ENCODE measurements around the gene AMMECR1.

AMMECR1 gene

GRCh38 chrX:110224926-110225617 is 92.8 kb downstream of the AMMECR1 start:
- H2AFZ ChIP-seq (ENCODE audit: low read length) = no peak overlapping the region
- H3K9ac ChIP-seq (ENCODE audit: low read length) = no peak overlapping the region
- no peaks in the 10 kb centered on the region for H3K36me3 ChIP-seq (ENCODE audit: insufficient read depth, low read length)
- H3K79me2 ChIP-seq (ENCODE audit: insufficient read depth, low read length) = no peaks in the 10 kb centered on the region
- H3K4me1 ChIP-seq (ENCODE audit: insufficient read depth, low read length, severe bottlenecking) = peaks cover 16% of the 10 kb centered on the region
- no peaks in the 10 kb centered on the region for H3K27me3 ChIP-seq (ENCODE audit: insufficient read depth, low read length)
- no peaks in the 10 kb centered on the region for H3K9me3 ChIP-seq (ENCODE audit: low read length)
- no peaks in the 10 kb centered on the region for H3F3A ChIP-seq (ENCODE audit: insufficient read depth, low read length)
- no peaks in the 10 kb centered on the region for H3K9me2 ChIP-seq (ENCODE audit: low read depth, low read length)
- no peak overlapping the region for H3K4me2 ChIP-seq (ENCODE audit: low read length)
- no peak overlapping the region for H3K4me3 ChIP-seq (ENCODE audit: low read depth, low read length, poor library complexity, severe bottlenecking)
- H4K20me1 ChIP-seq (ENCODE audit: insufficient read depth, low read length) = no peaks in the 10 kb centered on the region
- TF ChIP-seq EZH2 (IDR thresholded peaks at IDR 0.05; ENCODE audit: borderline replicate concordance, low read length) = no peak
- TF ChIP-seq, protein P1, sequence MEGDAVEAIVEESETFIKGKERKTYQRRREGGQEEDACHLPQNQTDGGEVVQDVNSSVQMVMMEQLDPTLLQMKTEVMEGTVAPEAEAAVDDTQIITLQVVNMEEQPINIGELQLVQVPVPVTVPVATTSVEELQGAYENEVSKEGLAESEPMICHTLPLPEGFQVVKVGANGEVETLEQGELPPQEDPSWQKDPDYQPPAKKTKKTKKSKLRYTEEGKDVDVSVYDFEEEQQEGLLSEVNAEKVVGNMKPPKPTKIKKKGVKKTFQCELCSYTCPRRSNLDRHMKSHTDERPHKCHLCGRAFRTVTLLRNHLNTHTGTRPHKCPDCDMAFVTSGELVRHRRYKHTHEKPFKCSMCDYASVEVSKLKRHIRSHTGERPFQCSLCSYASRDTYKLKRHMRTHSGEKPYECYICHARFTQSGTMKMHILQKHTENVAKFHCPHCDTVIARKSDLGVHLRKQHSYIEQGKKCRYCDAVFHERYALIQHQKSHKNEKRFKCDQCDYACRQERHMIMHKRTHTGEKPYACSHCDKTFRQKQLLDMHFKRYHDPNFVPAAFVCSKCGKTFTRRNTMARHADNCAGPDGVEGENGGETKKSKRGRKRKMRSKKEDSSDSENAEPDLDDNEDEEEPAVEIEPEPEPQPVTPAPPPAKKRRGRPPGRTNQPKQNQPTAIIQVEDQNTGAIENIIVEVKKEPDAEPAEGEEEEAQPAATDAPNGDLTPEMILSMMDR (IDR thresholded peaks at IDR 0.05; ENCODE audit: low read length) = no peak
- no peak overlapping the region for H3K27ac ChIP-seq (ENCODE audit: low read depth, low read length, poor library complexity, severe bottlenecking)

GRCh38 chrX:110222497-110223257 is 95.2 kb downstream of the AMMECR1 start:
- H3K79me2 ChIP-seq (ENCODE audit: insufficient read depth, low read length) = no peaks in the 10 kb centered on the region
- no peaks in the 10 kb centered on the region for H3F3A ChIP-seq (ENCODE audit: insufficient read depth, low read length)
- H3K4me1 ChIP-seq (ENCODE audit: insufficient read depth, low read length, severe bottlenecking) = no peaks in the 10 kb centered on the region
- H3K4me2 ChIP-seq (ENCODE audit: low read length) = no peak overlapping the region
- no peaks in the 10 kb centered on the region for H4K20me1 ChIP-seq (ENCODE audit: insufficient read depth, low read length)
- no peaks in the 10 kb centered on the region for H3K36me3 ChIP-seq (ENCODE audit: insufficient read depth, low read length)
- no peaks in the 10 kb centered on the region for H3K9me3 ChIP-seq (ENCODE audit: low read length)
- no peak overlapping the region for H3K4me3 ChIP-seq (ENCODE audit: low read depth, low read length, poor library complexity, severe bottlenecking)
- H3K9me2 ChIP-seq (ENCODE audit: low read depth, low read length) = no peaks in the 10 kb centered on the region
- TF ChIP-seq, protein P1 (IDR thresholded peaks at IDR 0.05; ENCODE audit: low read length) = no peak
- no peak for TF ChIP-seq EZH2 (IDR thresholded peaks at IDR 0.05; ENCODE audit: borderline replicate concordance, low read length)
- no peak overlapping the region for H3K9ac ChIP-seq (ENCODE audit: low read length)
- H2AFZ ChIP-seq (ENCODE audit: low read length) = no peak overlapping the region
- no peaks in the 10 kb centered on the region for H3K27me3 ChIP-seq (ENCODE audit: insufficient read depth, low read length)
- no peak overlapping the region for H3K27ac ChIP-seq (ENCODE audit: low read depth, low read length, poor library complexity, severe bottlenecking)

DNA sequence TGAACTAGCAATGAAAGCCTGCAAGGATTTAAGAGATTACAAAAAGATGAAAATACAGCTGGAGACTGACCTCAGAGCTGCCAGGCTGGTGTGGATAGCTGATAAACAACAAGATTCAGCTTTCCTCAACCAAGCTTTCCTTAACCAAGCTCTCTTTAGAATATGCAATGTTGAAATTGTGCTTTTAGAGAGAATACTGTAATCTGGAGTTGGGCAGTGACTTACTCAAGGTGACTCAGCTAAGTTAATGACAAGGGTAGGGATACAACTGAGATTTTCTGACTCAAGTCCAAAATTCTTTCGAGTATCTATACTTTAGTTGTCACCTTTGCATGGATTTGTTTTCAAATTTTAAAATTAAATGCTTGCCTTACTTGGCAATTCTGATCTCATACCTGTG is 98.0 kb downstream of the AMMECR1 start:
- no peaks in the 10 kb centered on the region for H3K79me2 ChIP-seq (ENCODE audit: insufficient read depth, low read length)
- H3K27me3 ChIP-seq (ENCODE audit: insufficient read depth, low read length) = no peaks in the 10 kb centered on the region
- H3K4me2 ChIP-seq (ENCODE audit: low read length) = no peak overlapping the region

More for the DNA sequence above, 98.0 kb downstream of the AMMECR1 start:
- Histone ChIP-seq H3K4me1 (ENCODE audit: insufficient read depth, low read length, severe bottlenecking) (no peaks in the 10 kb centered on the region), H3K36me3 (ENCODE audit: insufficient read depth, low read length) (no peaks in the 10 kb centered on the region), H3K27ac (ENCODE audit: low read depth, low read length, poor library complexity, severe bottlenecking) (no peak overlapping the region), H2AFZ (ENCODE audit: low read length) (no peak overlapping the region), H3K9ac (ENCODE audit: low read length) (no peak overlapping the region), H3K4me3 (ENCODE audit: low read depth, low read length, poor library complexity, severe bottlenecking) (no peak overlapping the region), H3K9me3 (ENCODE audit: low read length) (no peaks in the 10 kb centered on the region), H3F3A (ENCODE audit: insufficient read depth, low read length) (no peaks in the 10 kb centered on the region), H4K20me1 (ENCODE audit: insufficient read depth, low read length) (no peaks in the 10 kb centered on the region), H3K9me2 (ENCODE audit: low read depth, low read length) (no peaks in the 10 kb centered on the region)
- TF ChIP-seq EZH2 (IDR thresholded peaks at IDR 0.05; ENCODE audit: borderline replicate concordance, low read length) = no peak
- TF ChIP-seq, protein P1 (IDR thresholded peaks at IDR 0.05; ENCODE audit: low read length) = no peak
